Neural progenitor cell (in vitro differentiated cells): ENCODE results near the gene SSTR3. TPM values are rescaled to one million over a fixed set of nuclear protein-coding genes. Genes with fewer than 3 reads are reported as not detected.

Experiments
- DNase-seq: peaks from one replicate; pipeline ENCODE4 v3.0.0-alpha.2; 2016; ENCODE audit warnings: low spot score
- H2AFZ ChIP-seq: fragments of 200-600 bp; sonication (generic); replicated peaks from 2 replicates; pipeline ENCODE4 v1.6.1; 2016; ENCODE audit warnings: antibody characterized with exemption
- H3F3A ChIP-seq: fragments of 200-600 bp; sonication (generic); 2 replicates; pipeline ENCODE4 v1.6.1; 2016; ENCODE audit warnings: antibody characterized with exemption, low read depth
- H3K27ac ChIP-seq: fragments of 200-600 bp; sonication (generic); 2 replicates; pipeline ENCODE4 v1.5.1; 2016; ENCODE audit warnings: mild to moderate bottlenecking
- H3K27me3 ChIP-seq: fragments of 200-600 bp; sonication (generic); 2 replicates; pipeline ENCODE4 v1.6.1; 2016; ENCODE audit warnings: mild to moderate bottlenecking, moderate library complexity
- H3K36me3 ChIP-seq: fragments of 200-600 bp; sonication (generic); 2 replicates; pipeline ENCODE4 v1.5.1; 2016
- H3K4me1 ChIP-seq: fragments of 200-600 bp; sonication (generic); 2 replicates; pipeline ENCODE4 v1.6.1; 2016; ENCODE audit warnings: mixed run types
- H3K4me2 ChIP-seq: fragments of 200-600 bp; sonication (generic); 2 replicates; pipeline ENCODE4 v1.6.1; 2016
- H3K4me3 ChIP-seq: fragments of 200-600 bp; sonication (generic); 2 replicates; pipeline ENCODE4 v1.5.1; 2016
- H3K79me2 ChIP-seq: fragments of 200-600 bp; sonication (generic); 2 replicates; pipeline ENCODE4 v1.6.1; 2016; ENCODE audit warnings: low read depth
- H3K9ac ChIP-seq: fragments of 200-600 bp; sonication (generic); 2 replicates; pipeline ENCODE4 v1.6.1; 2016
- H3K9me3 ChIP-seq: fragments of 200-600 bp; sonication (generic); 2 replicates; pipeline ENCODE4 v1.5.1; 2016; ENCODE audit warnings: low read depth
- H4K20me1 ChIP-seq: fragments of 200-600 bp; sonication (generic); 2 replicates; pipeline ENCODE4 v1.6.1; 2016; ENCODE audit warnings: low read depth
- H3K27ac Mint-ChIP-seq: 3 replicates; pipeline ENCODE4 v1.8.0; 2021; ENCODE audit warnings: mixed read lengths
- H3K27me3 Mint-ChIP-seq: 2 replicates; pipeline ENCODE4 v1.8.0; 2022; ENCODE audit warnings: low read depth, mild to moderate bottlenecking, inconsistent platforms, moderate library complexity, mixed read lengths; ENCODE audit not compliant: insufficient read depth
- H3K36me3 Mint-ChIP-seq: 3 replicates; pipeline ENCODE4 v1.8.0; 2021; ENCODE audit warnings: mixed read lengths
- H3K4me1 Mint-ChIP-seq: 3 replicates; pipeline ENCODE4 v1.8.0; 2021; ENCODE audit warnings: mixed read lengths
- H3K4me3 Mint-ChIP-seq: 3 replicates; pipeline ENCODE4 v1.8.0; 2021; ENCODE audit warnings: mild to moderate bottlenecking, moderate library complexity, mixed read lengths
- H3K9me3 Mint-ChIP-seq: 3 replicates; pipeline ENCODE4 v1.8.0; 2020; ENCODE audit warnings: mixed read lengths
- EZH2 ChIP-seq: fragments of 200-600 bp; sonication (generic); IDR thresholded peaks from 2 replicates; pipeline ENCODE4 v1.6.1; 2017; ENCODE audit warnings: antibody characterized with exemption, mild to moderate bottlenecking, moderate library complexity
- EZH2phosphoT487 ChIP-seq: fragments of 200-600 bp; sonication (generic); IDR thresholded peaks from 2 replicates; pipeline ENCODE4 v1.6.1; 2017; ENCODE audit warnings: antibody characterized with exemption
- total RNA-seq: library from RNA; depleted of rRNA; stranded (reverse); fragments of >200 nt; gene quantifications from 2 replicates; pipeline ENCODE4 v1.2.3, GENCODE V29; 2015; ENCODE audit warnings: low replicate concordance
- TF ChIP-seq, protein P1 (sequence below): fragments of 200-600 bp; sonication (generic); IDR thresholded peaks from 2 replicates; pipeline ENCODE4 v1.5.1; 2017; ENCODE audit warnings: antibody characterized with exemption, mild to moderate bottlenecking

SSTR3 gene
- total RNA-seq, 1 donor from 2014 or later, result 0.19 TPM

DNA sequence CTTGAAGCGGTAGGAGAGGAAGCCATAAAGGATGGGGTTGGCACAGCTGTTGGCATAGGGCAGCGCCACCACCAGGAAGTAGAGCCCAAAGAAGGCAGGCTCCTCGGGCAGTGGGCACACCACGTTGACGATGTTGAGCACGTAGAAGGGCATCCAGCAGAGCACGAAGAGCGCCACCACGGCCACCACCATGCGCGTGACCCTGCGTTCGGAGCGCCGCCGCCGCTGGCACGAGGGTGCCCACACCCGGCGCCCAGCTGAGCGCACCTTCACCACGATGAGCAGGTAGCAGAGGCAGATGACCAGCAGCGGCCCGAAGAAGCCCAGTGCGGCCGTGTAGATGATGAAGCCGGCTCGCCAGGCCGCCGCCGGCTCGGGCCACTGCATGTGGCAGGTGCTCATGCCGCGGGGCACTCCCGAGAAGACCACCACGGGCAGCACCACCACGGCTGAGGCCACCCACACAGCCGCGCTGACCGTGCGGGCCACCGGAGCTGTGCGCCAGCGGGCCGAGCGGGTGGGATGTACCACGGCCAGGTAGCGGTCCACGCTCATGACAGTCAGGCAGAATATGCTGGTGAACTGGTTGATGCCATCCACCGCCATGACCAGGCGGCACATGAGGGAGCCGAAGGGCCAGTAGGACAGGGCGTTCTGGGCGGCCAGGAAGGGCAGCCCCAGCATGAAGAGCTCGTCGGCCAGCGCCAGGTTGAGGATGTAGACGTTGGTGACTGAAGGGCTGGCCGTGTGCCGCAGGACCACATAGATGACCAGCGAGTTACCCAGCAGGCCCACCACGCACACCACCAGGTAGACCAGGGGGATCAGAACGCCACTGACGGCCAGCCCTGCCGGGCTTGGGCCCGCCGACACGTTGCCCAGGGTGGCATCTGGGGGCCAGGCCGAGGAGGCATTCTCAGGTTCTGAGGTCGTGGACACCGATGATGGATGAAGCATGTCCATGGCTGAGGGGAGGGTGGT, 5.1 kb downstream of the SSTR3 start:
- Histone ChIP-seq H3K36me3 (no peaks in the 10 kb centered on the region), H3K79me2 (no peaks in the 10 kb centered on the region), H3K4me3 (no peak overlapping the region), H3K9ac (no peak overlapping the region), H2AFZ (no peak overlapping the region), H3K4me2 (no peak overlapping the region), H3K4me1 (peaks cover 14% of the 10 kb centered on the region), H4K20me1 (no peaks in the 10 kb centered on the region), H3K9me3 (no peaks in the 10 kb centered on the region), H3F3A (peaks cover 5% of the 10 kb centered on the region), H3K27ac (no peak overlapping the region), H3K27me3 (no peaks in the 10 kb centered on the region)
- no peak for TF ChIP-seq EZH2
- TF ChIP-seq, protein P1, sequence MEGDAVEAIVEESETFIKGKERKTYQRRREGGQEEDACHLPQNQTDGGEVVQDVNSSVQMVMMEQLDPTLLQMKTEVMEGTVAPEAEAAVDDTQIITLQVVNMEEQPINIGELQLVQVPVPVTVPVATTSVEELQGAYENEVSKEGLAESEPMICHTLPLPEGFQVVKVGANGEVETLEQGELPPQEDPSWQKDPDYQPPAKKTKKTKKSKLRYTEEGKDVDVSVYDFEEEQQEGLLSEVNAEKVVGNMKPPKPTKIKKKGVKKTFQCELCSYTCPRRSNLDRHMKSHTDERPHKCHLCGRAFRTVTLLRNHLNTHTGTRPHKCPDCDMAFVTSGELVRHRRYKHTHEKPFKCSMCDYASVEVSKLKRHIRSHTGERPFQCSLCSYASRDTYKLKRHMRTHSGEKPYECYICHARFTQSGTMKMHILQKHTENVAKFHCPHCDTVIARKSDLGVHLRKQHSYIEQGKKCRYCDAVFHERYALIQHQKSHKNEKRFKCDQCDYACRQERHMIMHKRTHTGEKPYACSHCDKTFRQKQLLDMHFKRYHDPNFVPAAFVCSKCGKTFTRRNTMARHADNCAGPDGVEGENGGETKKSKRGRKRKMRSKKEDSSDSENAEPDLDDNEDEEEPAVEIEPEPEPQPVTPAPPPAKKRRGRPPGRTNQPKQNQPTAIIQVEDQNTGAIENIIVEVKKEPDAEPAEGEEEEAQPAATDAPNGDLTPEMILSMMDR, result no peak
- H3K36me3 Mint-ChIP-seq, result no peaks in the 10 kb centered on the region
- no peaks in the 10 kb centered on the region for H3K9me3 Mint-ChIP-seq
- H3K4me3 Mint-ChIP-seq, result no peak overlapping the region
- peaks cover 29% of the 10 kb centered on the region for H3K4me1 Mint-ChIP-seq
- DNase-seq, result no peak
- H3K27me3 Mint-ChIP-seq, result peaks cover 6% of the 10 kb centered on the region
- no peak overlapping the region for H3K27ac Mint-ChIP-seq

DNA sequence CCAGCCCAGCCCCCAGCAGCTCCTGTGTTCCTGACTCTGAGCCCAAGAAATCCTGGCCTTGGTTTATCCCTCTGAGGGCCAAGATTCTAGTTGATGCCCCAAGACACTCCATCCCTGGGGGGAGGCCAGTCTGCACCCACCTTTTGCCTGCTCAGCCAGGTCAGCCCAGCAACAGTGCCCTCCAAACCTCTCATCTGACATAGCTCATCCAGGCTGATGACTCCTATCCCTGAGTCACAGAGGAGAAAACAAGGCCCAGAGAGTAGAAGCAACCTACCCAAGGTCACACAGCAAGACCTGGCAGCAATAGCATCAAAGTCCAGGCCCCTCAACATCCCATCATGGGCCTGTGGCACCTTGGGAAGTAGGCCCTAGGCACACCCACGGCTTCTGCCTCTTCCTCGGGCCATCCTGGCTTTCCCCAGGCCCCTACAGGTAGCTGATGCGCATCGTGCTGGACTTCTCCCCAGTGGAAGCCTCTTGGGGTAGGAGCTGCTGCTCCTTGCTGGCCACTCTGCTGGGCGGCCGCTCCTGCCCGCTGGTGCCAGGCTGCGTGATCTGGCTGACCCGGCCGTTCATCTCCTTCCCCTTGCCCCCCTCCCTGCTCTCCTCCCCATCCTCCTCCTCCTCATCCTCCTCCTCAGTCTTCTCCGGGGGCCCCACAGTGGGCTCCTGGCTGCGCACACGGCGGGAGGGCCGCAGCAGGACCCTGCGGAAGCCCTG, 6.0 kb downstream of the SSTR3 start:
- no peaks in the 10 kb centered on the region for H3K36me3 Mint-ChIP-seq
- no peaks in the 10 kb centered on the region for H3K36me3 ChIP-seq

DNA sequence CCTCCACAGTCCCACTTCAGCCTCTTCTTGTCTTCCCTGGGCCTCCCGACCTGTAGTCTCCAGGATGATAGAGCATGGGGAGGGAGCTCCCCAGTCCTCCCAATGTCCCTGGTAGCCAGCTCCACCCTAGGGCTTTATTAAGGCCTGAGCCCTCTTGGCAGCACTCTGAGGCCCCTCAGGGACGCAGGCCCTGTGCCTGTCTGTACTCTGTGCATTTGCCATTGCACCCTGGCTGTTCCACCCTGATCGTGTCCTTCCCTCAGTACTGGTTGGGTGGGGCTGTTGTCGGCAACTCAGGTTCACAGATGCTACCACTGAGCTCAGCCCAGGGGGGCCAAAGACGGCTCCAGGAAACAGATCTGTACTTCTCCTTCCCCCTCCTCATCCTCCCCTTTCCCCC, 7.2 kb downstream of the SSTR3 start:
- H3K27ac ChIP-seq, result no peak overlapping the region
- peaks cover 19% of the 10 kb centered on the region for H3K4me1 Mint-ChIP-seq

More for the DNA sequence above, 6.0 kb downstream of the SSTR3 start:
- no peaks in the 10 kb centered on the region for H3K79me2 ChIP-seq
- Mint-ChIP-seq H3K27ac (no peak overlapping the region), H3K27me3 (peaks cover 6% of the 10 kb centered on the region), H3K9me3 (no peaks in the 10 kb centered on the region), H3K4me1 (peaks cover 28% of the 10 kb centered on the region), H3K4me3 (no peak overlapping the region)
- no peak overlapping the region for H2AFZ ChIP-seq
- no peak overlapping the region for H3K4me3 ChIP-seq
- H3K4me1 ChIP-seq, result peaks cover 9% of the 10 kb centered on the region
- H3K27me3 ChIP-seq, result no peaks in the 10 kb centered on the region
- TF ChIP-seq EZH2phosphoT487 (no peak), EZH2 (no peak)
- TF ChIP-seq, protein P1, result no peak
- no peak for DNase-seq
- H3K4me2 ChIP-seq, result no peak overlapping the region
- H3K9me3 ChIP-seq, result no peaks in the 10 kb centered on the region
- no peak overlapping the region for H3K9ac ChIP-seq
- H3F3A ChIP-seq, result peaks cover 5% of the 10 kb centered on the region
- no peak overlapping the region for H3K27ac ChIP-seq
- H4K20me1 ChIP-seq, result no peaks in the 10 kb centered on the region

More for the DNA sequence above, 7.2 kb downstream of the SSTR3 start:
- no peaks in the 10 kb centered on the region for H4K20me1 ChIP-seq
- H3K36me3 ChIP-seq, result no peaks in the 10 kb centered on the region
- no peak for DNase-seq
- peaks cover 5% of the 10 kb centered on the region for H3F3A ChIP-seq
- Mint-ChIP-seq H3K27ac (no peak overlapping the region), H3K36me3 (no peaks in the 10 kb centered on the region), H3K4me3 (no peak overlapping the region), H3K9me3 (no peaks in the 10 kb centered on the region), H3K27me3 (peaks cover 6% of the 10 kb centered on the region)
- H3K9ac ChIP-seq, result no peak overlapping the region
- H3K27me3 ChIP-seq, result no peaks in the 10 kb centered on the region
- H3K79me2 ChIP-seq, result no peaks in the 10 kb centered on the region
- H3K4me2 ChIP-seq, result no peak overlapping the region
- no peaks in the 10 kb centered on the region for H3K9me3 ChIP-seq
- peaks cover 9% of the 10 kb centered on the region for H3K4me1 ChIP-seq
- H2AFZ ChIP-seq, result no peak overlapping the region
- H3K4me3 ChIP-seq, result no peak overlapping the region
- TF ChIP-seq, protein P1, result no peak
- TF ChIP-seq EZH2 (no peak), EZH2phosphoT487 (no peak)
